Mammary microvascular endothelial cell (primary cell): ENCODE measurements around the gene CLEC1A. TPM values are rescaled to one million over a fixed set of nuclear protein-coding genes. Genes with fewer than 3 reads are reported as not detected.

Source experiments
- total RNA-seq: library from RNA; depleted of rRNA; stranded (reverse); fragments of >200 nt; gene quantifications from 2 replicates; pipeline ENCODE4 v1.2.3, GENCODE V29; 2015

The CLEC1A gene, protein sequence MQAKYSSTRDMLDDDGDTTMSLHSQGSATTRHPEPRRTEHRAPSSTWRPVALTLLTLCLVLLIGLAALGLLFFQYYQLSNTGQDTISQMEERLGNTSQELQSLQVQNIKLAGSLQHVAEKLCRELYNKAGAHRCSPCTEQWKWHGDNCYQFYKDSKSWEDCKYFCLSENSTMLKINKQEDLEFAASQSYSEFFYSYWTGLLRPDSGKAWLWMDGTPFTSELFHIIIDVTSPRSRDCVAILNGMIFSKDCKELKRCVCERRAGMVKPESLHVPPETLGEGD
- 21.0 and 33.7 TPM in 2 replicates for total RNA-seq

DNA sequence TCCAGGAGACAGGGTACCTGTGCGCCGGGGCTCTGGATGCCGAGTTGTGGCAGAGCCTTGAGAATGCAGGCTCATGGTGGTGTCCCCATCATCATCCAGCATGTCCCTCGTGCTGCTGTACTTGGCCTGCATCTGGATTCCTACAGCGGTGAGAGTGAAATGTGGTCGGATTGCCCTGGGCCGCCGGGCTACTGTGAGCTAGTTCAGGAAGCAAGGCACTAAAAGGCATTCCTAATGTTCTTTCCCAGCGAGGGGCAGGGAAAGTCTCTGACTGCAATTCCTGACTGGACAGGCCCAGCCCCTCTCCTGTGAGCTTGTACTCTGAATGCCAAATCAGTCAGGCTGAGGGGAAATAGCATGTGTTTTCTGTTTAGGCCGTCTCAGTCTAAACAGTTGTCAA lies at the start of gene CLEC1A:
Gene CLEC1A (minus strand): TSS at position 195 of the 400 bp plus-strand sequence. CDS start 63 bp downstream, at position 132.

GRCh38 chr12:10130042-10130441 lies 31.3 kb upstream of the CLEC1A start, which contains the start of gene CLEC7A:
Gene CLEC7A, minus strand, starts transcription at chr12:10130199. Its CDS starts 117 bp downstream, at chr12:10130082.

DNA sequence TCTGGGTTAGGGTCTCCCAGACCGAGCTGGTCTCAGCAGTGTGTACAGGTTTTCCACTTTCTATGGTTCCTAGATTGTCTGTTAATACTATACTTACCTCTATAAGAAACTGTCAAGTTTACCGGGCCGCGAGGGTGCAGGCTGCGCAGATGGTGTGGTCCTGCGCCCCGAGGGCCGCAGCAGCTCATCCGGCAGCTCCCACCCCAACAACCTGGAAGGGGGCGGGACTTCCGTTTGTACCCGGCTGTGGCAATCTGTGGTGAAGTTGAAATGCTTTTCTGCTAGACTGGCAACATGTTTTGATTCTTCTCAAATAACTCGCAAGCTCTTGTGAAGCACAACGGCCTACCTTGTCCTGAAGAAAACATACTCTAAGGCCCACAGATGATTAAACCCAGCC lies 68.3 kb downstream of the CLEC1A start, which contains the start of gene CLEC9A:
Gene CLEC9A (plus strand): TSS at position 237 of the 400 bp plus-strand sequence. CDS start 22,006 bp downstream, outside the sequence.

Other genes starting within 250 kb of the CLEC1A start
- gene CLEC2B, start 229.6 kb downstream of the CLEC1A start, total RNA-seq: 64.1 and 69.2 TPM in 2 replicates
- not detected in 2 replicates for gene KLRF2, start 217.5 kb downstream of the CLEC1A start, total RNA-seq
- not detected in 2 replicates for gene CLEC2A, start 166.6 kb downstream of the CLEC1A start, total RNA-seq
- gene CLEC12A, start 127.6 kb downstream of the CLEC1A start, total RNA-seq: not detected in 2 replicates
- gene CLEC1B, start 99.9 kb downstream of the CLEC1A start, total RNA-seq: not detected in 2 replicates
- 1.3 TPM in 1 of 2 replicates, not detected in the other for gene CLEC12B, start 88.4 kb downstream of the CLEC1A start, total RNA-seq
- gene CLEC9A, start 68.3 kb downstream of the CLEC1A start, total RNA-seq: not detected in 2 replicates
- not detected in 2 replicates for gene CLEC7A, start 31.2 kb upstream of the CLEC1A start, total RNA-seq
- not detected in 2 replicates for gene OLR1, start 73.1 kb upstream of the CLEC1A start, total RNA-seq
- not detected in 2 replicates for gene TMEM52B, start 80.0 kb upstream of the CLEC1A start, total RNA-seq
- gene GABARAPL1, start 113.9 kb upstream of the CLEC1A start, total RNA-seq: 27.2 and 29.2 TPM in 2 replicates
- gene KLRD1, start 208.9 kb upstream of the CLEC1A start, total RNA-seq: not detected in 2 replicates